Neural progenitor cell (in vitro differentiated cells): ENCODE measurements around the gene CSDE1.

Source experiments
- CTCF ChIP-seq: fragments of 200-600 bp; sonication (generic); IDR thresholded peaks from 2 replicates; pipeline ENCODE4 v1.5.1; 2017; ENCODE audit warnings: antibody characterized with exemption, mild to moderate bottlenecking
- EZH2 ChIP-seq: fragments of 200-600 bp; sonication (generic); IDR thresholded peaks from 2 replicates; pipeline ENCODE4 v1.6.1; 2017; ENCODE audit warnings: antibody characterized with exemption, mild to moderate bottlenecking, moderate library complexity
- EZH2phosphoT487 ChIP-seq: fragments of 200-600 bp; sonication (generic); IDR thresholded peaks from 2 replicates; pipeline ENCODE4 v1.6.1; 2017; ENCODE audit warnings: antibody characterized with exemption

- TF ChIP-seq CTCF (no peak), EZH2 (no peak), EZH2phosphoT487 (no peak)
These were observed 14.2 kb upstream of the CSDE1 start for GRCh38 chr1:114771992-114772391.
